NCI-H446 treated with DMSO at 0.1 percent for 48 hours (cell line): ENCODE data around the gene FAM181A.

Source experiments
- DNase-seq: peaks from one replicate; lab custom pipeline; 2025; lab: John Stamatoyannopoulos, UW

FAM181A gene

GRCh38 chr14:93929048-93929535 is 1.9 kb downstream of the FAM181A start:
- no peak for DNase-seq

- no peak for DNase-seq
Measured at GRCh38 chr14:93929657-93930056, 2.5 kb downstream of the FAM181A start.

GRCh38 chr14:93930296-93930988 is 3.3 kb downstream of the FAM181A start:
- DNase-seq: no peak

GRCh38 chr14:93930989-93931307 is 3.8 kb downstream of the FAM181A start:
- no peak for DNase-seq

- no peak for DNase-seq
Measured at GRCh38 chr14:93932642-93933041, 5.5 kb downstream of the FAM181A start.

GRCh38 chr14:93935213-93935612 is 8.1 kb downstream of the FAM181A start:
- DNase-seq: no peak

GRCh38 chr14:93936245-93936644 is 9.1 kb downstream of the FAM181A start:
- DNase-seq: no peak

GRCh38 chr14:93936926-93937325 is 9.8 kb downstream of the FAM181A start:
- DNase-seq: no peak

- DNase-seq: no peak
Measured at GRCh38 chr14:93937519-93937918, 10.4 kb downstream of the FAM181A start.

GRCh38 chr14:93938751-93939303 is 11.7 kb downstream of the FAM181A start:
- no peak for DNase-seq

- DNase-seq: no peak
Measured at GRCh38 chr14:93939304-93940229, 12.4 kb downstream of the FAM181A start.

- DNase-seq: no peak
Measured at GRCh38 chr14:93940437-93940836, 13.3 kb downstream of the FAM181A start.

GRCh38 chr14:93941293-93941910 is 14.3 kb downstream of the FAM181A start:
- DNase-seq: no peak

GRCh38 chr14:93943052-93943451 is 15.9 kb downstream of the FAM181A start:
- no peak for DNase-seq

GRCh38 chr14:93943930-93944329 is 16.8 kb downstream of the FAM181A start:
- DNase-seq: no peak

GRCh38 chr14:93944348-93945069 is 17.4 kb downstream of the FAM181A start:
- no peak for DNase-seq

- DNase-seq: no peak
Measured at GRCh38 chr14:93945070-93945399, 17.9 kb downstream of the FAM181A start.

- DNase-seq: no peak
Measured at GRCh38 chr14:93946104-93946503, 19.0 kb downstream of the FAM181A start.

GRCh38 chr14:93946541-93947090 is 19.5 kb downstream of the FAM181A start:
- DNase-seq: no peak

- DNase-seq: no peak
Measured at GRCh38 chr14:93947282-93947681, 20.1 kb downstream of the FAM181A start.

GRCh38 chr14:93949511-93950075 is 22.4 kb downstream of the FAM181A start:
- DNase-seq: no peak
